GM19025 (cell line): Measurements from ENCODE around the gene SPHK2.
"Not testable (repeated sequence)": the region's sequence is repeated elsewhere in the genome, so short reads cannot be mapped to it uniquely, and the experiment has no call there.

Source experiments
- ATAC-seq: cut with Tn5 transposase; IDR thresholded peaks from one replicate; pipeline ENCODE4 v1.9.1; 2021; ENCODE audit warnings: mild to moderate bottlenecking, low read depth, moderate library complexity; ENCODE audit not compliant: unreplicated experiment

SPHK2 gene

GRCh38 chr19:48618916-48619691, at the start of gene SPHK2, which contains the start of gene RPL18:
Gene SPHK2 (plus strand): TSS chr19:48619506. CDS start chr19:48620515, 1,009 bp downstream.
Gene RPL18 (minus strand): TSS chr19:48619178. CDS start chr19:48619143, 35 bp downstream.
- ATAC-seq = peak; percentile 79

DNA sequence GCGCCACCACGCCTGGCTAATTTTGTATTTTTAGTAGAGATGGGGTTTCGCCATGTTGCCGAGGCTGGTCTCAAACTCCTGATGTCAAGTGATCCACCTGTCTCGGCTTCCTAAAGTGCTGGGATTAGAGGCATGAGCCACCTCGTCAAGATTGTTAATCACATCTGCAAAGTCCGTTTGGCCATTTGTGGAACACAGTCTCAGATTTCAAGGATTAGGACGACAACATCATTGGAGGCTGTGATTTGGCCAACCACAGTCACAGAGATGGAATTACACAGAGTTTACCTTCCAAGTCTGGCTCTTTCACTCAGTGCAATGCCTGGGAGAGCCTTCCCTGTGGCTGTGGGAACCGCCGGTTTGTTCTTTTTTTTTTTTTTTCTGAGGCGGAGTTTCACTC, 49.5 kb upstream of the SPHK2 start:
- ATAC-seq = no peak

- ATAC-seq = no peak
These were observed 47.7 kb upstream of the SPHK2 start for GRCh38 chr19:48571378-48572162.

DNA sequence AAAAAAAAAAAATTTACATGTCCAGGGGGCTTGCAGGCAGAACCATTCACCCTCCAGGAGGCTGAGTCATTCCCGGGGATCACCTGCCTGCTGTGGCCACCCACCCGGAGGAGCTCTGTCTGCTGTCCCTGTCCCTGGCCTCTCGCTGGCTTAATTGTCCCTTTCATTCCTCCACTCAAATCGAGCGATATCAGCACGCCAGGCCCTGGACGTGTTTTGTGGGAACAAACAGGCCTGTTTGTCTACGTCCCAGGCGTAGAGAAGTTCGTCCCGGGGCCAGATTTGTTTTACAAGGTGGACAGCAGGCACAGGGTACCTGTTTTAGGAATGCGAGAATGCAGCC, 46.2 kb upstream of the SPHK2 start:
- ATAC-seq = no peak

DNA sequence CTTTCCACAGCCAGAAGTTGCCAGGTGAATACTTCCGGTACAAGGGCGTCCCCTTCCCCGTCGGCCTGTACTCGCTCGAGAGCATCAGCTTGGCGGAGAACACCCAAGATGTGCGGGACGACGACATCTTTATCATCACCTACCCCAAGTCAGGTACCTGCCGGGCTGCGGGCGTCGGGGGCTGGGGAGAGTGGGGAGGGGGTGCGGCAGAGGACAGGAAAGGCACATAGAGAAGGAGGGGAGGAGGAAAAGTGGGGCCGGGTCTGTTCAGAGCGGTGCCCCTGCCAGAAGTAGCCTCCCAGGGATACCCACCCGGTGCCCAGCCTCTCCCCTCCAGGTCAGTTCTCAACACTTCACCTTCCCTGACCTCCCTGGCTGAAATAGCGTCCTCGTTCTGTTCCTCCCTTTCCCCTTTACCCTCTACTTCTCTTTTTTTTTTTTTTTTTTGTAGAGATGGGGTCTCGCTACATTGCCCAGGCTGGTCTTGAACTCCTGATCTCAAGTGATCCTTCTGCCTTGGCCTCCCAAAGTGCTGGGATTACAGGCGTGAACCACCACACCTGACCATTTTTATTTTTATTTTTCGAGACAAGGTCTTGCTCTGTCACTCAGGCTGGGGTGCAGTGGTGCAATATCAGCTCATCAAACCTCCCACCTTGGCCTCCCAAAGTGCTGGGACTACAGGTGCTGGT, 43.2 kb upstream of the SPHK2 start:
- ATAC-seq = no peak

GRCh38 chr19:48577908-48578307, 41.4 kb upstream of the SPHK2 start:
- ATAC-seq = not testable (repeated sequence)

DNA sequence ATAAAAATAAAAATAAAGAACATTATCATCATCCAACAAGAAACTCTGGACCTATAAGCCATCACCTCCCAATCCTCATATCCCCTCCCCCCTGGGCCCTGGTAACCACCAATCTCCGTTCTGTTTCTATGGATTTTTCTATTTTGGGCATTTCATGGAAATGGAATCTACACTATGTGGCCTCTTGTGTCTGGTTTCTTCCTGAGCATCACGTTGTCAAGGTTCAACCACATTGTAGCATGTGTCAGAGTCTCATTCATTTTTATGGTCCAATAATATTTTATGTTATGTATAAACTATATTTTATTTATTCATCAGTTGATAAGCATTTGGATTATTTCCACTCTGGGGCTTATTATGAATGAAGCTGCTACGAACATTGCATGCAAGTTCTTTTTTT, 40.4 kb upstream of the SPHK2 start:
- ATAC-seq = no peak

GRCh38 chr19:48582168-48582567, 37.1 kb upstream of the SPHK2 start:
- no peak for ATAC-seq

DNA sequence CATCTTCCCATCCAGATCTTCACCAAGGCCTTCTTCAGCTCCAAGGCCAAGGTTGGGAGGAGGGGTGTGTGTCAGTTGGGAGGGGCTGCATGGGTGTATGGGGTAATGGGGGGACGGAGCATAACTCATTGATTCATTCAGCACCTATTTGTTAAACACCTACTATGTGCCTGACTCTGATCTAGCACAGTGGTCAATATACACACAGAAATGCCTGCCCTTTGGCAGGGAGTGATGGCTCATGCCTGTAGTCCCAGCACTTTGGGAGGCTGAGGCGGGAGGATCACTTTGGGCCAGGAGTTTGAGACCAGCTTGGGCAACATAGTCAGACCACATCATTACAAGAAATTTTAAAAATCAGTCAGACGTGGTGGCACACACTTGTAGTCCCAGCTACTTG, 31.9 kb upstream of the SPHK2 start:
- no peak for ATAC-seq

DNA sequence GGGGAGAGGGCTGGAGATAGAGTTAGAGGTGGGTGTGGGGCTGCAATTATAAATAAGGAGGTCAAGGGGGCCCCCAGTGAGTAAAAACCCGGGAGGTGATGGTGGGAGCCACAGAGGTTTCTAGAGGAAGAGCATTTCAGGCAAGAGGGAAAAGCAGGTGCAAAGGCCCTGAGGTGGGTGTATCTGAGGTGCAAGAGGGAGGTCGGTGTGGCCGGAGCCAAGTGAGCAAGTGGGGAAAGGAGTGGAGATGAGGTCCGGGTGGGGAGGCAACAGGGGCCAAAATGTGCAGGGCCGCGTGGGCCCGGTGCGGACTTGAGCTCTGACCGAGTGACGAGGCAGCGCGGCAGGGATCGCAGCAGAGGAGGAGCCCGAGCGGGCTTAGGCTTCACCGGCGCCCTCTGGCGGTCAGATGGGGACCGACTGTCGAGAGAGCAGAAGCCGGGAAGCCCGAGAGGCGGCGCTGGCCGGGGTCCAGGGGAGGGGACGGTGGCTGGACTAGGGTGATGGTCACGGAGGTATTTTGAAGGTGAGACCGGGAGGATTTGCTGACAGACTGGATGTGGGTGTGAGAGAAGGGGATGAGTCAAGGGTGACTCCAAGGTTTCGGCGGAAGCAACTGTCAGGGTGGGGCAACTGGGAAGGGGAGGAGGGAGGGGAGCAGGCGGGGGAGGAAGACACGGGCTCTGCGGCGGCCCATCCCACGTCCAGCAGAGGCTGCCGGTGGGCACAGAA, 30.5 kb upstream of the SPHK2 start:
- no peak for ATAC-seq

GRCh38 chr19:48591021-48591420, 28.3 kb upstream of the SPHK2 start:
- no peak for ATAC-seq

DNA sequence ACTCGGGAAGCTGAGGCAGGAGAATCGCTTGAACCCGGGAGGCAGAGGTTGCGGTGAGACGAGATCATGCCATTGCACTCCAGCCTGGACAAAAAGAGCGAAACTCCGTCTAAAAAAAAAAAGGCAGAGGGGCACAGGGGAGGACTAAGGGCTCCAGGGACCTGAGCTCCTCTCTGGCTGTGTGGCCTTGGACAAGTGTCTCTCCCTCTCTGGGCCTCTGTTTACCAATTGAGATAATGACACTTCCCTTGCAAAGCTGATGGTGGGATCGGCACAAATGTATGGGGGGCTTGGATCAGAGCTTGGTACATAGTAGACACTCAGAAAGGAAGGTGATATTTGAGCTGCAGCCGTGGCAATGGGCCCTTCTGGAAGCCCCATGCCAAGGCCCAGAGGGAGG, 24.1 kb upstream of the SPHK2 start:
- no peak for ATAC-seq

DNA sequence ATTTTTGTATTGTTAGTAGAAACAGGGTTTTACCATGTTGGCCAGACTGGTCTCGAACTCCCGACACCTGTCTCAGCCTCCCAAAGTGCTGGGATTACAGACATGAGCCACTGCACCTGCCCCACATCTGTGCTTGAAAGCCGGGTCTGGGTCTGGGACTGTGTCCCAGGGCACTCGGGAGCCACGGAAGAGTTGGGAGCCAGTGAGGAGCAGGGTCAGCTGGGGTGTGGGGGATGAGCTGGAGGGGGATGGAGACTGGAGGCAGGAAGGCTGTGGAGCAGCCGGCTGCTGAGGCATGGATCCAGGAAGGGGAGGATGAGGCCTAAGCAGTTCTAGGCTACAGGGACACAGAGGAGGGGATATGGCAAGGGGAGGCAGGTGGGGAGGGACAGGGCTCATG, 23.5 kb upstream of the SPHK2 start:
- no peak for ATAC-seq

DNA sequence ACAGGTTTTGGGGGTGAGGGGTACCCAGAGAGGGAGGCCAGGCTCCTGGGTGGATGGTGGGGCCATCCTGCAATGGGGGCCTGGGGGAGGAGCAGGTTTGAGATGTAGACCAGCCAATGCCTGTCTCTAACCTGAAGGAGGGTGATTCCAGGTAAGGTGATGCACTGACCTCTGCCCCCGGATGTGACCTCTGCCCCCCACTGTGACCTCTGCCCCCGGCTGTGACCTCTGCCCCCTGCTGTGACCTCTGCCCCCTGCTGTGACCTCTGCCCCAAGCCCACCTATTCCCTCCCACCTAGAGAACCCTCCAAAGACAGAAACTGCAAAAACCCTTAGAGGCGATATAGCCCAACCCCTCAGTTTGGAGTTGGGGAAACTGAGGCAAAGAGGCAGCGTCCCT, 23.1 kb upstream of the SPHK2 start:
- no peak for ATAC-seq

- ATAC-seq = no peak
These were observed 22.4 kb upstream of the SPHK2 start for GRCh38 chr19:48596679-48597465.

DNA sequence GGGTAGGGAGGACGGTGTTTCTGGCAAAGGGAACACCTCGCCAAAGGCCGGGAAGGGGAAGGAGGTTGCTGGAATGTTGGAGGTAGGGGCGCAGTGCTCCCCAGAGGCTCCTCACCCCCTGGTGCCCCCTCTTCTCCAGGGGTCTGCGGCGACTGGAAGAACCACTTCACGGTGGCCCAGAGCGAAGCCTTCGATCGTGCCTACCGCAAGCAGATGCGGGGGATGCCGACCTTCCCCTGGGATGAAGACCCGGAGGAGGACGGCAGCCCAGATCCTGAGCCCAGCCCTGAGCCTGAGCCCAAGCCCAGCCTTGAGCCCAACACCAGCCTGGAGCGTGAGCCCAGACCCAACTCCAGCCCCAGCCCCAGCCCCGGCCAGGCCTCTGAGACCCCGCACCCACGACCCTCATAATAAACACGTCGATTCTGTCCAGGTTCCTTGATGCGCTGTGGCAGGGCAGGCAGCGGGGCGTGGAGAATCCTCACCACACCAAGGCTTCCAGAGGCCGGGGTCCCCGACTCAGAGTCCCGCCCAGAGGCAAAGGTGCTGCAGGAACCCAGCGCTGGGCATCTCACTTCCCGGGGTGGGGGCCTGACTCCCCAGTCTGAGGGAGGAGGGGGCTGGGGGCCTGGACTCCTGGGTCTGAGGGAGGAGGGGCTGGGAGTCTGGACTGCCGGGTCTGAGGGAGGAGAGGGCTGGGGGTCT, 20.2 kb upstream of the SPHK2 start:
- ATAC-seq = no peak

GRCh38 chr19:48600679-48601417, 18.5 kb upstream of the SPHK2 start:
- no peak for ATAC-seq

DNA sequence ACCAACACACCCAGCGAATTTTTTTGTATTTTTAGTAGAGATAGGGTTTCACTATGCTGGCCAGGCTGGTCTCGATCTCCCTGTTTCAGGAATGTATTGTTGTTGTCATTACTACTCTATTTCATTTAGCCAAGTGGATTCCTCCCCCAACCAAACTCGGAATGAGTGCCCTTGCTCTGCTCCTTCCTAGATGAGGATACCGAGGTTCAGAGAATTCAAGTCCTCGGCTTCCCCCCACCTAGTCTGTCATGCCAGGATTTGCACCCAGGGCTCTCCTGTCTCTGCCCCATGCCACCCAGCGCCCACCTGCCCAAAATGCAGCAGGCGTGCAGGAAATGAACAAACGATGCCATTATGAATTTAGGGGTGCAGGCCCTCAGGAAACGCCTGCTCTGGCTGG, 16.3 kb upstream of the SPHK2 start:
- no peak for ATAC-seq

GRCh38 chr19:48603449-48603848, 15.9 kb upstream of the SPHK2 start:
- no peak for ATAC-seq
